GM18502 (cell line): Measurements from ENCODE around the gene AP5Z1.
A peak's percentile ranks its signal among the peaks of the same experiment; 100 is the strongest.
"Not testable (repeated sequence)": the region's sequence is repeated elsewhere in the genome, so short reads cannot be mapped to it uniquely, and the experiment has no call there.

Experiments
- ATAC-seq: cut with Tn5 transposase; IDR thresholded peaks from one replicate; pipeline ENCODE4 v1.9.1; 2021; ENCODE audit warnings: mild to moderate bottlenecking; ENCODE audit not compliant: unreplicated experiment, poor library complexity

Gene AP5Z1

GRCh38 chr7:4785371-4785770 is 9.9 kb downstream of the AP5Z1 start:
- no peak for ATAC-seq

- no peak for ATAC-seq
These were observed 10.6 kb downstream of the AP5Z1 start for GRCh38 chr7:4786015-4786414.

- no peak for ATAC-seq
These were observed 12.1 kb downstream of the AP5Z1 start for GRCh38 chr7:4787541-4787940.

- no peak for ATAC-seq
These were observed 12.7 kb downstream of the AP5Z1 start for GRCh38 chr7:4787947-4788626.

GRCh38 chr7:4788627-4789189 is 13.3 kb downstream of the AP5Z1 start:
- no peak for ATAC-seq

- no peak for ATAC-seq
These were observed 14.0 kb downstream of the AP5Z1 start for GRCh38 chr7:4789194-4790077.

- ATAC-seq, result no peak
These were observed 14.6 kb downstream of the AP5Z1 start for GRCh38 chr7:4790078-4790465.

- no peak for ATAC-seq
These were observed 15.1 kb downstream of the AP5Z1 start for GRCh38 chr7:4790516-4790991.

- ATAC-seq, result no peak
These were observed 15.8 kb downstream of the AP5Z1 start for GRCh38 chr7:4791101-4791737.

GRCh38 chr7:4791738-4792536 is 16.5 kb downstream of the AP5Z1 start:
- ATAC-seq, result no peak

GRCh38 chr7:4792537-4793126 is 17.2 kb downstream of the AP5Z1 start:
- ATAC-seq, result no peak

GRCh38 chr7:4793385-4793993 is 18.1 kb downstream of the AP5Z1 start:
- not testable (repeated sequence) for ATAC-seq

- ATAC-seq, result not testable (repeated sequence)
These were observed 18.7 kb downstream of the AP5Z1 start for GRCh38 chr7:4794171-4794570.

GRCh38 chr7:4794591-4795350 is 19.3 kb downstream of the AP5Z1 start:
- ATAC-seq, result no peak

- ATAC-seq, result no peak
These were observed 21.0 kb downstream of the AP5Z1 start for GRCh38 chr7:4796453-4796852.

GRCh38 chr7:4797858-4798705 is 22.7 kb downstream of the AP5Z1 start:
- peak; percentile 76 for ATAC-seq

- no peak for ATAC-seq
These were observed 23.3 kb downstream of the AP5Z1 start for GRCh38 chr7:4798706-4799235.
